Thoracic aorta (tissue), 2 donors: Measurements from ENCODE around the gene TNNT3. TPM values are rescaled to one million over a fixed set of nuclear protein-coding genes. Genes with fewer than 3 reads are reported as not detected.

Experiments used
- ATAC-seq: fragments of 150-250 bp; one replicate; pipeline ENCODE4 v1.8.0; 2017; ENCODE audit warnings: low read depth; ENCODE audit not compliant: insufficient number of reproducible peaks, low FRiP score
- DNase-seq: peaks from one replicate; pipeline ENCODE4 v3.0.0-alpha.2; 2020; ENCODE audit warnings: low spot score
- H3K27ac ChIP-seq, 2 donors: fragments of 200-600 bp; sonication (generic); 1 replicate in 1 of 2; 2 replicates in 1 of 2; pipeline ENCODE4 v1.5.1; 2016; ENCODE audit warnings: mild to moderate bottlenecking in 2 of 2, moderate library complexity in 2 of 2
- H3K27me3 ChIP-seq: fragments of 200-600 bp; sonication (generic); replicated peaks from 2 replicates; pipeline ENCODE4 v1.6.0; 2016; ENCODE audit warnings: mild to moderate bottlenecking; ENCODE audit not compliant: insufficient read depth
- H3K36me3 ChIP-seq: fragments of 200-600 bp; sonication (generic); one replicate; pipeline ENCODE4 v1.5.1; 2016
- H3K4me1 ChIP-seq, 2 donors: fragments of 200-600 bp; sonication (generic); 1 replicate in 1 of 2; 2 replicates in 1 of 2; pipeline versions ENCODE4 v1.5.1 to v1.6.0; 2016; ENCODE audit warnings: low read depth in 2 of 2, mild to moderate bottlenecking in 1 of 2; ENCODE audit not compliant: control insufficient read depth in 1 of 2
- H3K4me3 ChIP-seq: fragments of 200-600 bp; sonication (generic); 2 replicates; pipeline ENCODE4 v1.5.1; 2016; ENCODE audit warnings: mild to moderate bottlenecking
- H3K9me3 ChIP-seq: fragments of 200-600 bp; sonication (generic); 2 replicates; pipeline ENCODE4 v1.5.1; 2016
- total RNA-seq, 2 donors: library from RNA; depleted of rRNA; stranded (reverse); fragments of >200 nt; gene quantifications; one replicate each; pipeline versions ENCODE4 v1.1.0 to v1.2.3, GENCODE V29; 2016
- TF ChIP-seq, protein P1 (sequence below): fragments of 200-600 bp; sonication (generic); IDR thresholded peaks from one replicate; pipeline ENCODE4 v1.5.1; 2019; ENCODE audit warnings: antibody characterized with exemption

TNNT3 gene
- total RNA-seq, 2 donors from 2014 or later, result 8.3 to 9.7 TPM

DNA sequence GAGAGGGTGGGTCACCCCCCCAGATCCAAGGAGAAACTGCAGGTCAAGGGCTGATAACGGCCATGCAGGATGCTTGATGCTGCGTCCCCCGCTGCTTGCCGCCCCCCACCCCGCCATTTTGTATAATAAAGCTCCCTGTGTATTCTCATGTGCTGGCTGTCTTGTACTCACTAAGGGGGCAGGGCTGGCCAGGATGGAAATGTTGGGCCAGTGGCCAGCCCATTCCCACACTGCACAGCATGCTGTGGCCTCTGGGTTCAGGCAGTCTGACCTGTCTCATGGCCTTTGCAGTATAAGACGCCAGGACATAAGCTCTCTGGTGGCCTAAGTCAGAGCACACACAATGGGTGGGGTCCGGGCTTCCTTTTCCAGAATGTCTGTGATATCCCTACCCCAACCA is 27.4 kb upstream of the TNNT3 start:
- no peak overlapping the region for H3K27ac ChIP-seq
- no peak for DNase-seq

DNA sequence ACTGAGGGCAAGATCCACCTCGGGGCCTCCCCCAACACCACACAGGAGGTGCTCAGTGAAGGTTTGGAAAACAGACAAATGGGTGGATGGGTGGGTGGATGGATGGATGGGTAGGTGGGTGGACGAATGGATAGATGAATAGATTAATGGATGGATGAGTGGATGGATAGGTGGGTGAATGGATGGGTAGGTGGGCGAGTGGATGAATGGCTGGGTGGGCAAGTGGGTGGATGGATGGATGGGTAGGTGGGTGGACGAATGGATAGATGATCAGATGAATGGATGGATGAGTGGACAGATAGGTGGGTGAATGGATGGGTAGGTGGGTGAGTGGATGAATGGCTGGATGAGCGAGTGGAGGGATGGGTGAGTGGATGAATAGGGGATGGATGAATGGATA is 26.9 kb upstream of the TNNT3 start:
- TF ChIP-seq, protein P1, sequence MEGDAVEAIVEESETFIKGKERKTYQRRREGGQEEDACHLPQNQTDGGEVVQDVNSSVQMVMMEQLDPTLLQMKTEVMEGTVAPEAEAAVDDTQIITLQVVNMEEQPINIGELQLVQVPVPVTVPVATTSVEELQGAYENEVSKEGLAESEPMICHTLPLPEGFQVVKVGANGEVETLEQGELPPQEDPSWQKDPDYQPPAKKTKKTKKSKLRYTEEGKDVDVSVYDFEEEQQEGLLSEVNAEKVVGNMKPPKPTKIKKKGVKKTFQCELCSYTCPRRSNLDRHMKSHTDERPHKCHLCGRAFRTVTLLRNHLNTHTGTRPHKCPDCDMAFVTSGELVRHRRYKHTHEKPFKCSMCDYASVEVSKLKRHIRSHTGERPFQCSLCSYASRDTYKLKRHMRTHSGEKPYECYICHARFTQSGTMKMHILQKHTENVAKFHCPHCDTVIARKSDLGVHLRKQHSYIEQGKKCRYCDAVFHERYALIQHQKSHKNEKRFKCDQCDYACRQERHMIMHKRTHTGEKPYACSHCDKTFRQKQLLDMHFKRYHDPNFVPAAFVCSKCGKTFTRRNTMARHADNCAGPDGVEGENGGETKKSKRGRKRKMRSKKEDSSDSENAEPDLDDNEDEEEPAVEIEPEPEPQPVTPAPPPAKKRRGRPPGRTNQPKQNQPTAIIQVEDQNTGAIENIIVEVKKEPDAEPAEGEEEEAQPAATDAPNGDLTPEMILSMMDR, result no peak
- no peak for ATAC-seq
- no peak for DNase-seq
- no peaks in the 10 kb centered on the region for H3K4me1 ChIP-seq
- H3K36me3 ChIP-seq, result no peaks in the 10 kb centered on the region
- no peaks in the 10 kb centered on the region for H3K9me3 ChIP-seq
- no peak overlapping the region for H3K27ac ChIP-seq
- no peaks in the 10 kb centered on the region for H3K27me3 ChIP-seq
- H3K4me3 ChIP-seq, result no peak overlapping the region

More for the DNA sequence above, 27.4 kb upstream of the TNNT3 start:
- no peaks in the 10 kb centered on the region for H3K9me3 ChIP-seq
- H3K27me3 ChIP-seq, result no peaks in the 10 kb centered on the region
- no peaks in the 10 kb centered on the region for H3K4me1 ChIP-seq
- ATAC-seq, result no peak
- TF ChIP-seq, protein P1, result no peak
- no peak overlapping the region for H3K4me3 ChIP-seq
- no peaks in the 10 kb centered on the region for H3K36me3 ChIP-seq

- DNase-seq, result no peak
- no peaks in the 10 kb centered on the region for H3K4me1 ChIP-seq
Observed at GRCh38 chr11:1893581-1894359, 25.7 kb upstream of the TNNT3 start.

DNA sequence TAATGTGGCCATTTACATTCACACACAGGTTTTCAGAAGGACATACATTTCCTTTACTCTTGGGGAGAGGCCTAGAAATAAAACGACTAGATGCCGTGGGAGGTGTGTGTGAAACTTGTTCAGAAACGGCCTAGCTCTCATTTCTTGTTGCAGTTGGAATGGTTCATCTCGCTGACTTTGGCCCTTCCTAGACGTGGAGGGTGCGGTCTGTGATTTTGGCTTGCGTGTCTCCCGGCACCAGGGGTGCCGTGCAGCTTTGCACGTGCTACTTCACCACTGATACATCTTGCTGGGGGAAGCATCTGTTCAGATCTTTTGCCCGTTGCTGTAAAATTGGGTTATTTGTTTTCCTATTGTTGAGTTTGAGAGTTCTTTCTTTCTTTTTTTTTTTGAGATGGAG is 24.7 kb upstream of the TNNT3 start:
- no peaks in the 10 kb centered on the region for H3K27me3 ChIP-seq
- H3K36me3 ChIP-seq, result no peaks in the 10 kb centered on the region
- DNase-seq (no peak), ATAC-seq (no peak)
- H3K9me3 ChIP-seq, result no peaks in the 10 kb centered on the region
- no peak overlapping the region for H3K27ac ChIP-seq
- H3K4me3 ChIP-seq, result no peak overlapping the region
- TF ChIP-seq, protein P1, result no peak
- no peaks in the 10 kb centered on the region for H3K4me1 ChIP-seq

More at GRCh38 chr11:1893581-1894359, 25.7 kb upstream of the TNNT3 start:
- TF ChIP-seq, protein P1, result no peak
- H3K4me3 ChIP-seq, result no peak overlapping the region
- H3K36me3 ChIP-seq, result no peaks in the 10 kb centered on the region
- no peak overlapping the region for H3K27ac ChIP-seq
- ATAC-seq, result no peak
- H3K9me3 ChIP-seq, result no peaks in the 10 kb centered on the region
- H3K27me3 ChIP-seq, result no peaks in the 10 kb centered on the region

- ATAC-seq, result no peak
- TF ChIP-seq, protein P1, result no peak
- DNase-seq, result no peak
Observed at GRCh38 chr11:1896468-1896867, 23.0 kb upstream of the TNNT3 start.

More at GRCh38 chr11:1896468-1896867, 23.0 kb upstream of the TNNT3 start:
- H3K27me3 ChIP-seq, result no peaks in the 10 kb centered on the region
- H3K27ac ChIP-seq, result no peak overlapping the region
- peak overlapping the region; percentile 48 for H3K4me3 ChIP-seq
- H3K36me3 ChIP-seq, result no peaks in the 10 kb centered on the region
- no peaks in the 10 kb centered on the region for H3K4me1 ChIP-seq
- H3K9me3 ChIP-seq, result no peaks in the 10 kb centered on the region
